Neural cell (in vitro differentiated cells): Measurements from ENCODE around the gene RGS5.

Source experiments
- CTCF ChIP-seq: fragments of 450-650 bp; IDR thresholded peaks from 2 replicates; pipeline ENCODE4 v1.5.1; 2014; ENCODE audit warnings: antibody characterized with exemption, mild to moderate bottlenecking, moderate library complexity; ENCODE audit not compliant: poor library complexity, severe bottlenecking
- MXI1 ChIP-seq: fragments of 450-650 bp; conservative IDR thresholded peaks from 2 replicates; pipeline ENCODE4 v1.6.1; 2014; ENCODE audit warnings: antibody characterized with exemption, mild to moderate bottlenecking; ENCODE audit not compliant: poor library complexity, severe bottlenecking
- RAD21 ChIP-seq: fragments of 450-650 bp; conservative IDR thresholded peaks from 2 replicates; pipeline ENCODE4 v1.6.1; 2014; ENCODE audit warnings: antibody characterized with exemption, mild to moderate bottlenecking, moderate library complexity
- TAF1 ChIP-seq: IDR thresholded peaks from 2 replicates; pipeline ENCODE4 v1.6.1; 2012; ENCODE audit warnings: low read depth

- TF ChIP-seq MXI1 (no peak), RAD21 (no peak), CTCF (no peak), TAF1 (no peak)
Measured at GRCh38 chr1:163170331-163170730, 32.4 kb downstream of the RGS5 start.
